Measurements from ENCODE around the gene C1QTNF8. TPM values are rescaled to one million over a fixed set of nuclear protein-coding genes. Genes with fewer than 3 reads are reported as not detected.
A peak's percentile ranks its signal among the peaks of the same experiment; 100 is the strongest.

Gene C1QTNF8
- total RNA-seq, 1 donor = not detected

GRCh38 chr16:1112506-1113184 is 16.6 kb upstream of the C1QTNF8 start:
- DNase-seq (ENCODE audit: low read depth in 2 of 3, low spot score in 2 of 3) = no peak

- DNase-seq (ENCODE audit: low read depth in 2 of 3, low spot score in 2 of 3) = no peak
These were observed 13.6 kb upstream of the C1QTNF8 start for GRCh38 chr16:1109648-1110047.

DNA sequence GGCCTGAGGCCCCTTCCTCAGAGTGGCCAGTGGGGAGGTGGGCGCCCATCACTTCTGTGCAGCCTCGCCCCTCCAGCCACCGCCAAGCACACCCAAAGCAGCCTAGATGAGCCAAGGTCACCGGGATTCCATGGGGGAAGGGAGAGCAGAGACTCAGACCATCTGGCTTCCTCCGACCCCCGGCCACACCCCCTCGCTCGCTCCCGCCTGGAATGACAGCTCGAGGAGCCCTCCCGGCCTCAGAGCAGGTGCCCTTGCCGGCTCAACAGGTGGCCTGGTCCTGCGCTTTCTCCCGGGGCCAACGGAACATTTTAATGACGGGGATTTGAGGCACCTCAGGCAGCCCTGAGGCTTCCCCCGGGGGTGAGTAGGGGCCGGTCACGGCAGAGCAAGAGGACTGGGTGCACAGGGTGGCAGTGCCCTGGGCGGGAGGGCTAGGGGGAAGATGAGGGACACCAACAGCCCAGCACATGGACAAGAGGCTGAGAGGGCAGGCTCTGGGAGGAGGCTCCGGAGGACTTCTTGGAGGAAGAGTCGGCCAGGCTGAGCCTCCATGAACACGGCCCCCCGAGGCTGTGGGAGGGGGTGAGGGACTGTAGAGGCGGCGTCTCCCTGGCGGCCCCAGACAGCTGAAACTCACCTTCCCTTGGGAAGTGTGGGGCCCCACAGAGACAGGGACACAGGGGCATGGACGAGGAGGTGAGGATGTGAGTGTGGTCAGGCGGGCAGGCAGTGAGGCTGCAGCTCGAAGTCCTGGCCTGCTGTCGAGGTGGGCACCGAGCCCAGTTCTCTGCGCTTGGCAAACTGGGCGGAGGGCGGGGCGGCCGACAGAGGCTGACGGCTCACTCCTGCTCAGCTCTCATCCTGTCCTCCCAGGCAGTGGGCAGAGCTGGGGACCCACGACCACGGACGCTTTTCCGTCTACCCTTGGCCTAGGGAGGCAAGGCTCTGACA is 12.5 kb upstream of the C1QTNF8 start:
- no peak for DNase-seq (ENCODE audit: low read depth in 2 of 3, low spot score in 2 of 3)

- no peak for DNase-seq (ENCODE audit: low read depth in 2 of 3, low spot score in 2 of 3)
These were observed 11.7 kb upstream of the C1QTNF8 start for GRCh38 chr16:1107731-1108130.

DNA sequence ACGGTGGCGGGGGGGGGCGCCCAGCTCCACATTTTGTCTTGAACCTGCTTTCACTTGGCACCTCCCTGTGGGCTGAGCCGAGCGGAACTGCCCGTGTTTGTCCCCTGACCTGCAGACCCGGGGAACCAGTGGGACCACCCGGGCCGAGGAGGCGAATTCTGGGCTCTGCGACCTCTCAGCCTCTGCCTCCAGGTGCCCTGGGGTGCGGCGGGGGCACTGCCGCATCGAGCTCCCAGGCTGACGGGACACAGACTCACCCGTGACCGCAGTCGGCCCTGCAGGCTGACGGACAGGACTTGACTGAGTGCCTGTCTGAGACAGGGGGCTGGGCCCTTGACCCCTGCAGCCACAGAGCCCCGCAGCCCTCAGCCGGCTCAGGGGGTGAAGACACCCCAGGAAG is 11.1 kb upstream of the C1QTNF8 start:
- no peak for DNase-seq (ENCODE audit: low read depth in 2 of 3, low spot score in 2 of 3)

GRCh38 chr16:1106659-1107058 is 10.6 kb upstream of the C1QTNF8 start:
- no peak for DNase-seq (ENCODE audit: low read depth in 2 of 3, low spot score in 2 of 3)

GRCh38 chr16:1105888-1106620 is 10.0 kb upstream of the C1QTNF8 start:
- DNase-seq (ENCODE audit: low read depth in 2 of 3, low spot score in 2 of 3) = peak in 2 of 3 donors; percentile 66 to 73

DNA sequence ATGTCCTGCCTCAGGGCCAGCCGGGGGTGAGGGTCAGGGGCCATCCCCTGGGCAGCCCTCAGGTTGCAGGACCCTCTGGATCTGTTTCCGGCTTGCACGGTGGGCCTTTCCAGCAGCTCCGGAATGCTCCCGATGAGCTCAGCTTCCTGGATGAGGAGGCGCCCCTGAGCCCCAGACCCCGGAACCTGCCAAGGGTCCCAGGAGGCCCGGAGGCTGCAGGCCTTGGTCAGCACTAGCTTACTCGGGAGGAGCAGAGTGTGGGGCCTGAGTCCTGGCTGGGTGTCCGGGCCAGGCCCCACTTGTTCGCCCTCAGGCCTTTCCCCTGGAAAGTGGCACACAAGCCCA is 7.6 kb upstream of the C1QTNF8 start:
- no peak for DNase-seq (ENCODE audit: low read depth in 2 of 3, low spot score in 2 of 3)

GRCh38 chr16:1102921-1103635 is 7.0 kb upstream of the C1QTNF8 start:
- DNase-seq (ENCODE audit: low read depth in 2 of 3, low spot score in 2 of 3) = peak; percentile 42 to 58 (median 51)

DNA sequence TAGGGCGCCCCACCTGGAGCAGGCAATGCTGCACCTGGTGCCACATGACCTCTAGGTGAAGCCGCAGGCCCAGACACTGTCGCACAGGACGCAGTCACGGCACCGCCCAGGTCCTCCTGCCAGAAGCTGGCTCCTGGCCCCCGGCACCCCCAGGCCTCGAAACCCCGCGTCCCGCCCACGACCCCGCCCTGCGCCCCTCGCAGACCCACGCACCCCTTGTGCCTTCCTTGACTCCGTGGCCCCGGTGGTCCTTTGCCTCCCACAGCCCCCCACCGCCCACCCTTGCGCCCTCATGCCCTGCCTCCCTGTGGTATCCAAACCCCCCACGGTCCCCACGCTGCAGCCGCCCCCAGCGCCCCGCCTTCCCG is 6.3 kb upstream of the C1QTNF8 start:
- DNase-seq (ENCODE audit: low read depth in 2 of 3, low spot score in 2 of 3) = no peak

DNA sequence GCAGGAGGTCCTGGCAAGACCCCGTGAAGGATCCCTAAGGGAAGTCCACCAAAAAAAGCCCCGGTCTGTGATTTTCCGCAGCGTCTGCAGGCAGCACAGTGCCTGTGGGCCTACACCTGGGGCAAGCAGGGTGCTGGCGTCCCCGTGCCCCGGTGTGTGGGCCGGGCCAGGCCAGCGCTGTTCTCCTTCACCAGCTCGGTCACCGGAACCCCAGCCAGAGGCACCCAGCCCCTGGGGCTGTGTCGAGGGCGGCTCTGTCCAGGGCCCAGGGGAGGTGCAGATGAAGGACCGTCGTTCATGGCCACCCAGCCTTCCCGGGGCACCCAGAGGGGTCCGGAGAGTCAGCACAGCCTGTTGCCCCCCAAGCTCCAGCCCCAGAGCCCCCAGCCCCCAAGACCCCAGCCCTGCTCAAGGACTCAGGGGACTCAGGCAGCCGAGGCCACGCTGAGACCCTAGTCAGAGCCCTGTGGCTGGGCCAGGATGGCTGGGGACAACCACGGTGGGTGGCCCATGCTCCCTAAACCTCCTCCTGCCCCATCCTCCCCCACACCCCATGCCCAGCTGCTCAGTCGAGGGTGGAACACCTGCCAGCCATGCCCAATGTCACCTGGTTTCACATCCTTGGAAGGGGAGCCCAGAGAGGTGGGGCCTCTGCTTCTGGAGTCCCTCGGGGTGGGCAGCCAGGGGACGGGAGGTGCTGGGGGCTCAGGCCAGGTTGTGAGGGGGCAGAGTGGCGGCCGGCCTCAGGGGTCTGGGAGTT is 5.7 kb upstream of the C1QTNF8 start:
- no peak for DNase-seq (ENCODE audit: low read depth in 2 of 3, low spot score in 2 of 3)

- DNase-seq (ENCODE audit: low read depth in 2 of 3, low spot score in 2 of 3) = no peak
These were observed 5.1 kb upstream of the C1QTNF8 start for GRCh38 chr16:1101133-1101532.

DNA sequence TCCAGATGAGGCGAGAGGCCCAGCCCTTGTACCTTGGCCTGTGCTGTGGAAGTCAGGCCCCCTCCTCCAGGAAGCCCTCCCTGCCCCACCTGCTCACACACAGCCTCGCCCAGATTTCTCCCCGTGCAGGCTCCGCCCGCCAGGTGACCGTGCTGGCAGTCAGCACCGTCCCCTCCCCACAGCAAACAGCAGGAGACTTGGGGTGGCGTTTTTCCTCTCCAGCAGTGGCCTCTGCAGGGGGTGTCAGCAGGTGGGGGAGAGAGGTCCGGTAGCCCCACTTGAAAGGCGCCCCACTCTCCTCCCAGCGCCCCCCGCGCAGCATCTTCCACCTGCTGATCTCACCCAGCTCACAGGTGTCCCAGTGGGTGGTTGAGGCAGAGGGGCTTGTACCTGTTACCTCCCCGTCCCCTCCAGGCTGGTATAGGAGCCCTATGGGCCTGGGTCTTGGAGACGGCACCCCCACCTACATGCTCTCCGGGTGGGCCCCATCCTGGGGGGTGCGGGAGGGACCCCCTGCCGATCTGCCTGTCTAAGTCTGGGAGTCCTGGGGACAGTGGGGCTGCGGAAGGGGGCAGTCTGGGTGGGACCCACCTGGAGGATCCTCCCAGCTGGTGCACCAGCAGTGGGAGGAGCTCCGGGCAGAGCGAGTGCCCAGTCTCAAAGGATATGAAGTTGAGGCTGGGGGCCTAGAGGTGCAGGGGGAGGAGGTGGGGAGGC is 4.2 kb upstream of the C1QTNF8 start:
- no peak for DNase-seq (ENCODE audit: low read depth in 2 of 3, low spot score in 2 of 3)

- no peak for DNase-seq (ENCODE audit: low read depth in 2 of 3, low spot score in 2 of 3)
These were observed 3.4 kb upstream of the C1QTNF8 start for GRCh38 chr16:1099189-1100083.

- DNase-seq (ENCODE audit: low read depth in 2 of 3, low spot score in 2 of 3) = no peak
These were observed 2.4 kb upstream of the C1QTNF8 start for GRCh38 chr16:1098266-1098991.

DNA sequence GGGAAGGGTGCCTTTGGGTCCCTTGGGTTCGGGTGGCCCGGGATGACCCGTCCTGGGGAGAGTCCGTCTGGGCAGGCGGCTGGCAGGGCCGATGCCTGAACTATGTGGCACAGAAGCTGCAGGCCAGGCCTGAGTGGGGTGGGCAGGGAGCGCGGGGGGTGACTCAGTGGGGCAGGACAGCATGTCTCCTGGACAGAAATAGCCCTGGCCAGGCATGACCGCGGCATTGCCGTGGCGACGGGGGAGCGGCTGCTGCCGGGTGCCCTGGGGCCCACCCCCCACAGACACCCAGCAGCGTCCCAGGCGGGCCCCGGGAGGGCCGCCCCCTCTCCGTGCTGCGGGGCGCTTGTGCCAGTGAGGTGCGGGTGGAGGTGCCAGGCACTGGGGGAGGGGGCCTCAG is 1.8 kb upstream of the C1QTNF8 start:
- DNase-seq (ENCODE audit: low read depth in 2 of 3, low spot score in 2 of 3) = no peak

DNA sequence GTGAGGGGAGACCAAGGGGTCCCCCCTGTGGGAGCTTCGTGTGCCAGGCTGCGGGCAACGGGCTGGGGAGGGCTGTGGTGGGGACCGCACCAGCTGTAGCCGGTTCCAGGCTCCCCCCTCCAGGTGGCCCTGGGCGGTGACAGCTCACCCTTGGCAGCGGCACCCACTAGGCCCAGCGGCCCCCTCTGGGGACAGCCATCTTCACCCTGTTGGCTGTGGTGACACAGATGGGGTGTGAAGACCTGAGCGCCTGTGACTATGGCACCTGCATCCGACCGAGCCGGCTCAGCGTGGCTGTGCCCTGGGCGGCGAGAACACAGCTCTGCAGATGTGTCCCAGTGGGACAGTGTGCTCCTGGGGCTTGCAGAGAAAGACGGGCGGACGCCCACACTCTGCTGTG is 1.1 kb upstream of the C1QTNF8 start:
- no peak for DNase-seq (ENCODE audit: low read depth in 2 of 3, low spot score in 2 of 3)
